ENCODE results near the gene TMEM108. TPM values are rescaled to one million over a fixed set of nuclear protein-coding genes. Genes with fewer than 3 reads are reported as not detected.

The TMEM108 gene
- total and polyA plus RNA-seq, 2 of the 4 experiments (the other 2 are of a cell fraction) = 0.18 to 2.2 TPM

DNA sequence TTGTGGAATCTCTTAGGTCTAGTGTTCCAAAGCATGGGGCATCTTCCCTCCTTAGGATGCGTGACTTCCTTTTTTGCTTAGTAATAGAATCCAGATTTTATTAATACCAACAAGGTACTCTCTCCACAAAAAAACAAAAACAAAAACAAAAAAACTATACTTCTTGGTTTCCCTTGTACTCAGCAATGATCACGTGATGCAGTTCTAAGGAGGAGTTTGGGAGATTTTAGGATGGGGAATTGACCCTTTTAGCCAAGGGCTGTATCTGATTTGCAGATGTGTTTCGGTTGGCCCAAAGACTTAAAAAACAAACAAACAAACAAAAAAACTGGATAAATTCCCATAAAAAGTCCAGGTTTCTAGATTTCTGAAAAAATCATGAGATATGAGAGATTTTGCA lies 12.6 kb upstream of the TMEM108 start:
- no peak overlapping the region for H2AK5ac ChIP-seq (ENCODE audit: low read depth, low read length)
- no CpG with 5 or more reads among the region's 3 CpGs for WGBS, 2 experiments (ENCODE audit: extremely low coverage in 2 of 2, insufficient read length in 1 of 2)
- ChIA-PET CTCF (no interaction called here), POLR2A (ENCODE audit: unreplicated experiment) (no interaction called here)
- H3K4me2 ChIP-seq (ENCODE audit: low read depth, low read length) = no peak overlapping the region
- no peak overlapping the region for H3K56ac ChIP-seq (ENCODE audit: extremely low read depth, insufficient read depth, low read length)
- H2BK120ac ChIP-seq (ENCODE audit: low read depth, low read length) = no peak overlapping the region
- no peak overlapping the region for H4K5ac ChIP-seq (ENCODE audit: low read depth, low read length)
- no peak for TF ChIP-seq MXI1 (IDR thresholded peaks at IDR 0.05; ENCODE audit: borderline replicate concordance, low read depth, low read length)
- no peak for TF ChIP-seq RAD21 (IDR thresholded peaks at IDR 0.05; ENCODE audit: low read length)
- no peak for TF ChIP-seq MAZ (IDR thresholded peaks at IDR 0.05; ENCODE audit: borderline replicate concordance, low read depth, low read length)
- TF ChIP-seq BHLHE40 (IDR thresholded peaks at IDR 0.05; ENCODE audit: low read depth, low read length) = no peak
- TF ChIP-seq CEBPB (IDR thresholded peaks at IDR 0.05; ENCODE audit: low read depth, low read length) = no peak
- no peak for TF ChIP-seq USF2 (IDR thresholded peaks at IDR 0.05; ENCODE audit: low read depth, low read length)
- H3K4me3 ChIP-seq (ENCODE audit: insufficient read depth, low read depth, low read length) = no peak overlapping the region
- no peaks in the 10 kb centered on the region for H4K20me1 ChIP-seq (ENCODE audit: insufficient read depth, low read length)
- no peak overlapping the region for H2BK5ac ChIP-seq (ENCODE audit: low read depth, low read length, poor library complexity, severe bottlenecking)
- H2AFZ ChIP-seq (replicated peaks; ENCODE audit: low read length, poor library complexity) = no peak overlapping the region
- no peak overlapping the region for H2BK20ac ChIP-seq (ENCODE audit: low read depth, low read length)
- in situ Hi-C loops (cut with MboI; ENCODE audit: low sequenced_read_pairs) = loop anchor here (25.0 kb wide), 1 partner anchor 288 kb away; no protein-coding TSS in a partner anchor
- no peak overlapping the region for H3K23ac ChIP-seq (ENCODE audit: low read depth, low read length)
- H3K36me3 ChIP-seq (ENCODE audit: control insufficient read depth, insufficient read depth, low read length) = no peaks in the 10 kb centered on the region
- H4K91ac ChIP-seq (ENCODE audit: insufficient read depth, low read depth, low read length) = no peak overlapping the region
- dilution Hi-C loops (cut with HindIII; ENCODE audit: low sequenced_read_pairs, unreplicated experiment) = no loop called here
- no peak overlapping the region for H4K8ac ChIP-seq (ENCODE audit: low read depth in 2 of 2, low read length in 2 of 2)
- ATAC-seq (ENCODE audit: low read depth) = no peak
- no peaks in the 10 kb centered on the region for H3K79me1 ChIP-seq (ENCODE audit: low read depth in 1 of 2, low read length in 2 of 2)
- no peaks in the 10 kb centered on the region for H3K9me1 ChIP-seq (ENCODE audit: insufficient read depth, low read length)
- H3K4me1 ChIP-seq (ENCODE audit: control insufficient read depth, insufficient read depth, low read length) = no peaks in the 10 kb centered on the region
- no peaks in the 10 kb centered on the region for H3K27me3 ChIP-seq (ENCODE audit: control insufficient read depth, insufficient read depth, low read length)
- H3K4ac ChIP-seq (ENCODE audit: low read depth, low read length) = no peak overlapping the region
- H2BK15ac ChIP-seq (ENCODE audit: low read depth, low read length) = no peak overlapping the region
- BruUV-seq (replicated peaks) = no TSS peak
- no peaks in the 10 kb centered on the region for H3K9me3 ChIP-seq (ENCODE audit: control insufficient read depth, insufficient read depth, low read length)
- intact Hi-C loops (cut with micrococcal nuclease) = no loop called here
- H2AK9ac ChIP-seq (replicated peaks; ENCODE audit: low read depth, low read length, poor library complexity) = no peak overlapping the region
- H3K18ac ChIP-seq (ENCODE audit: low read depth, low read length) = no peak overlapping the region
- no peak overlapping the region for H3K27ac ChIP-seq (ENCODE audit: insufficient read depth, low read length)
- no peak overlapping the region for H3K9ac ChIP-seq (ENCODE audit: low read depth, low read length)
- no peak for DNase-seq
- no peak overlapping the region for H3K14ac ChIP-seq (replicated peaks; ENCODE audit: low read depth, low read length)
